Mesothelial cell of epicardium (in vitro differentiated cells): ENCODE results near the gene ZCCHC10. TPM values are rescaled to one million over a fixed set of nuclear protein-coding genes. Genes with fewer than 3 reads are reported as not detected.
"Not testable (repeated sequence)": the region's sequence is repeated elsewhere in the genome, so short reads cannot be mapped to it uniquely, and the experiment has no call there.

Source experiments
- DNase-seq, 2 experiments: peaks; one replicate each; pipeline ENCODE4 v3.0.0; 2021; ENCODE audit warnings: low spot score in 2 of 2; ENCODE audit not compliant: unreplicated experiment in 2 of 2
- H3K27ac Mint-ChIP-seq: 2 replicates; pipeline ENCODE4 v1.8.0; 2021; ENCODE audit warnings: mixed read lengths
- H3K27me3 Mint-ChIP-seq: 2 replicates; pipeline ENCODE4 v1.8.0; 2021; ENCODE audit warnings: low read depth, mixed read lengths
- H3K36me3 Mint-ChIP-seq: 2 replicates; pipeline ENCODE4 v1.8.0; 2021; ENCODE audit warnings: mixed read lengths
- H3K4me1 Mint-ChIP-seq: 2 replicates; pipeline ENCODE4 v1.8.0; 2021; ENCODE audit warnings: mixed read lengths
- H3K4me3 Mint-ChIP-seq: 2 replicates; pipeline ENCODE4 v1.8.0; 2021; ENCODE audit warnings: mild to moderate bottlenecking, moderate library complexity, mixed read lengths
- H3K9me3 Mint-ChIP-seq: 2 replicates; pipeline ENCODE4 v1.8.0; 2021; ENCODE audit warnings: mixed read lengths
- total RNA-seq: library from RNA; stranded (reverse); gene quantifications from 3 replicates; pipeline ENCODE4 v1.2.1, GENCODE V29; 2021
- TF ChIP-seq, protein P1 (sequence below): fragments of 200-600 bp; sonication (generic); IDR thresholded peaks from one replicate; pipeline ENCODE4 v1.5.0; 2021; ENCODE audit warnings: antibody characterized with exemption; ENCODE audit not compliant: unreplicated experiment

The ZCCHC10 gene
- total RNA-seq, 1 donor from 2014 or later = 18.7 TPM

DNA sequence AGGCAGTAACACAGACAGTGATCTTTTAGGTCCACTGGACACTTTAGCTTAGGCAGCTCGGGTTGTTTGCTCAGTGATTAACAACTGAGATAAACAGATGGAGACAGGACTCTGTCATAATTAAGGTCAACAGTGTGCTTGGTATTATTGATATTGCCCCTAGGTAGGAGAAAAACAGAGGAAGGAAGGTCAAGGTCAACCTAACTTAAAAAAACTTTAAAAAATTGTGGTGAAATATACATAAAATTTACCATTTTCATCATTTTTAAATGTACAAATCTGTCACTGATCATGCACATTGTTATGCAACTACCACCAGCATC is 23.3 kb upstream of the ZCCHC10 start:
- Mint-ChIP-seq H3K27me3 (no peaks in the 10 kb centered on the region), H3K9me3 (no peaks in the 10 kb centered on the region), H3K4me3 (peak overlapping the region; percentile 33), H3K36me3 (no peaks in the 10 kb centered on the region), H3K27ac (peak overlapping the region; percentile 80), H3K4me1 (peaks cover 40% of the 10 kb centered on the region)
- TF ChIP-seq, protein P1, sequence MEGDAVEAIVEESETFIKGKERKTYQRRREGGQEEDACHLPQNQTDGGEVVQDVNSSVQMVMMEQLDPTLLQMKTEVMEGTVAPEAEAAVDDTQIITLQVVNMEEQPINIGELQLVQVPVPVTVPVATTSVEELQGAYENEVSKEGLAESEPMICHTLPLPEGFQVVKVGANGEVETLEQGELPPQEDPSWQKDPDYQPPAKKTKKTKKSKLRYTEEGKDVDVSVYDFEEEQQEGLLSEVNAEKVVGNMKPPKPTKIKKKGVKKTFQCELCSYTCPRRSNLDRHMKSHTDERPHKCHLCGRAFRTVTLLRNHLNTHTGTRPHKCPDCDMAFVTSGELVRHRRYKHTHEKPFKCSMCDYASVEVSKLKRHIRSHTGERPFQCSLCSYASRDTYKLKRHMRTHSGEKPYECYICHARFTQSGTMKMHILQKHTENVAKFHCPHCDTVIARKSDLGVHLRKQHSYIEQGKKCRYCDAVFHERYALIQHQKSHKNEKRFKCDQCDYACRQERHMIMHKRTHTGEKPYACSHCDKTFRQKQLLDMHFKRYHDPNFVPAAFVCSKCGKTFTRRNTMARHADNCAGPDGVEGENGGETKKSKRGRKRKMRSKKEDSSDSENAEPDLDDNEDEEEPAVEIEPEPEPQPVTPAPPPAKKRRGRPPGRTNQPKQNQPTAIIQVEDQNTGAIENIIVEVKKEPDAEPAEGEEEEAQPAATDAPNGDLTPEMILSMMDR = no peak
- no peak for DNase-seq

DNA sequence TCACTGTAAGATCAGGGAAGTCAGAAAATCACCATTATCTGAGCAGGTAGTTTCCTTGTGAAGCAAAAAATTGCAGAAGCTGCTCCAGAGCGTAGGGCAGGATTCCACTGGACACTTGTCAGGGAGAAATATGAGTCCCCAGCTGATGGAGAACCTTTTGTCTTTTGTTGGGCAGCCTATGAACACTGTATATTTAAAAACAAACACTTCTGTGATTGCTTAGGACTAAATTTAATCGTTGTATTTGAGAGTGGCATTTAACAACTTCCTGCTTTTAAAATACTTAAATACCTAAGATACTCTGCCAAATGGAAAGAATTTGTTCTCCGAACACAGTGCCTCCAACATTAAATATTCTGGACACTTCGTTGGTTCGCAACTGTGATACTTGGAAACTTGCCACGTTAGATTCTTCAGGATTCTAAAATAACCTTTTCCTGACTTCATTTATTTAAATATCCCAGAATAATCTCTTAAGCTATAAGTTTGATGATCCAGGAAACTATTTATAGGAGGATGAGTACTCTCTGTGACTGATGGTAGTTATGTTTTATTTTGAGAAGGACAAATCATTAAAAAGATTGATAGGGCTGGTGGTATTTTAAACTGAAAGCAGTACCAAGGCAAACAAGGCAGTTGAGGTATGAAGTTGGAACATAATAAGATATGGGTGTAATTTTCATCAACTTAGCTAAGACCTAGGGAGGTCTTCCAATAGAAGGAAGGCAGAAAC is 22.8 kb upstream of the ZCCHC10 start:
- Mint-ChIP-seq H3K4me1 (peaks cover 38% of the 10 kb centered on the region), H3K4me3 (peak overlapping the region; percentile 33), H3K27me3 (no peaks in the 10 kb centered on the region), H3K9me3 (no peaks in the 10 kb centered on the region), H3K36me3 (no peaks in the 10 kb centered on the region), H3K27ac (peak overlapping the region; percentile 80)
- no peak for DNase-seq
- TF ChIP-seq, protein P1 = no peak

DNA sequence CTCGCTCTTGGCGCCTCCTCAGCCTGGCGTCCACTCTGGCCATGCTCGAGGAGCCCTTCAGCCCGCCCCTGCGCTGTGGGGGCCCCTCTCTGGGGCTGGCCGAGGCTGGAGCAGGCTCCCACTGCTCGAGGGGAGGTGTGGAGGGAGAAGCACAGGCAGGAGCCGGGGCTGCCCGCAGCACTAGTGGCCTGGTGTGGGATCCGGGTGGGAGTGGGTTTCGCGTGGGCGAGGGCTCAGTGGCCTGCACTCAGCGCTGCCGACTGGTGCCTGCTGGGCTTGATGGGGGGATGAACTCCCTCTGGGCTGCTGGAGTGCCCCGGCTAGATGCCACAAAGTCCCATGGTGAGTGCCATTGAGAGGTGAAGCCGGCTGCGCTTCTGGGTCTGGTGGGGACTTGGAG is 21.1 kb upstream of the ZCCHC10 start:
- Mint-ChIP-seq H3K4me3 (no peak overlapping the region), H3K27ac (no peak overlapping the region), H3K9me3 (no peaks in the 10 kb centered on the region)

DNA sequence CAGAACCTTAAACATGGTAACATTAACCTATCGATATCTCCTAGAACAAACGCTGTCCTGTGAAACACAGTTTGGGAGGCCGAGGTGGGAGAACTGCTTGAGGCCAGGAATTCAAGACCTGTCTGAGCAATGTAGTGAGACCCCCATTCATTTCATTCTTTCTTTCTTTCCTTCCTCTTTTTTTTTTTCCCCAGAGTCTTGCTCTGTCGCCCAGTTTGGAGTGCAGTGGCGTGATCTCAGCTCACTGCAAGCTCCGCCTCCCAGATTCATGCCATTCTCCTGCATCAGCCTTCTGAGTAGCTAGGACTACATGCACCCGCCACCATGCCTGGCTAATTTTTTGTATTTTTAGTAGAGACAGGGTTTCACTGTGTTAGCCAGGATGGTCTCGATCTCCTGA is 20.2 kb upstream of the ZCCHC10 start:
- not testable (repeated sequence) for H3K36me3 Mint-ChIP-seq, H3K27ac Mint-ChIP-seq, H3K27me3 Mint-ChIP-seq, H3K9me3 Mint-ChIP-seq, H3K4me3 Mint-ChIP-seq, DNase-seq
- peaks cover 47% of the 10 kb centered on the region for H3K4me1 Mint-ChIP-seq

More for the DNA sequence above, 21.1 kb upstream of the ZCCHC10 start:
- peaks cover 43% of the 10 kb centered on the region for H3K4me1 Mint-ChIP-seq
- no peaks in the 10 kb centered on the region for H3K36me3 Mint-ChIP-seq
- TF ChIP-seq, protein P1 = no peak
- DNase-seq = no peak
- H3K27me3 Mint-ChIP-seq = no peaks in the 10 kb centered on the region

DNA sequence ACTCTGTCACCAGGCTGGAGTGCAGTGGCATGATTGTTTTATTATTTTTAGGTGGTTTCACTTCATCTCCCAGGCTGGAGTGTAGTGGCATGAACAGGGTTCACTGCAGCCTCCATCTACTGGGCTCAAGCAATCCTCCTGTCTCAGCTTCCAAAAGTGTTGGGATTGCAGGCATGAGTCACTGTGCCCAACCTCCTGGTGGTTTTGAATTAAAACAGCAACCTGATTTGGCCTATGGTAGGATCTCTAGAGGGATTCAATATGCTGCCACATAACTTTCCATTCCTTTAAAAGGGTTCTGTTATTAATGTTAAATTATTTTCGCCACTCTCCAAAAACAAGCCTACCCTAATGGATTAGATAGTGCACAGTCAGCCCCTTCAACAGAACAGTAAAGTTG is 15.6 kb upstream of the ZCCHC10 start:
- no peaks in the 10 kb centered on the region for H3K9me3 Mint-ChIP-seq
- TF ChIP-seq, protein P1 = no peak
- no peak overlapping the region for H3K4me3 Mint-ChIP-seq
- H3K27ac Mint-ChIP-seq = peak overlapping the region; percentile 76
- no peaks in the 10 kb centered on the region for H3K27me3 Mint-ChIP-seq
- H3K4me1 Mint-ChIP-seq = peaks cover 19% of the 10 kb centered on the region
- no peaks in the 10 kb centered on the region for H3K36me3 Mint-ChIP-seq
- no peak for DNase-seq

DNA sequence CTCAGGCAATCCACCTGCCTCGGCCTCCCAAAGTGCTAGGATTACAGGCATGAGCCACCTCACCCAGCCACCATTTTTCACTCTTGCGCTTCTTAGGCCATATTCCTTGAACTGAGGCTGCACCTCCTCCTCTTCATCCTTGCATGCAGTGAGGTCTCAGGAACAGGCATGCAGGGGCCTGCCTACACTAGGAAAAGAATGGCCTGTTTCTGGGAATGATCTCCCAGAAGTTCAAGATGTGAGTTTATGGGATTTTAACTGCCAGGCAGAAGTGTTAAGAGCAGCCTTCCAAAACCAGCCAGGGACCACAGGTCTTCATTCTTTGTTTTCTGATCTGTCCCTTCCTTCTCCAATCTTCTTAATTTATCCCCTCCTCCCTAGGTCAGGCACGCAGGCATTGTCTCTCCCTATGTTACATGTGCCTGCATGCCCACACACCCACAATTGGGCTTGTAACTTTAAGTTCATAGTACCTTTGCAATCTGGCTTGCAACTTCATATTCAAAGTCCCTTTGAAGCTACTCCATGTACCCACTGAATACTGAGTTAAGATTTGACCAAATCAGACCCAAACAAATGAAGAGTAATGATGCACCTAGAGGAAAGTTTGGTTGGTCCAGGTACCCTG is 14.9 kb upstream of the ZCCHC10 start:
- Mint-ChIP-seq H3K36me3 (no peaks in the 10 kb centered on the region), H3K27me3 (no peaks in the 10 kb centered on the region), H3K4me3 (no peak overlapping the region), H3K9me3 (no peaks in the 10 kb centered on the region), H3K4me1 (peaks cover 19% of the 10 kb centered on the region), H3K27ac (peak overlapping the region; percentile 48)
- TF ChIP-seq, protein P1 = no peak
- no peak for DNase-seq

DNA sequence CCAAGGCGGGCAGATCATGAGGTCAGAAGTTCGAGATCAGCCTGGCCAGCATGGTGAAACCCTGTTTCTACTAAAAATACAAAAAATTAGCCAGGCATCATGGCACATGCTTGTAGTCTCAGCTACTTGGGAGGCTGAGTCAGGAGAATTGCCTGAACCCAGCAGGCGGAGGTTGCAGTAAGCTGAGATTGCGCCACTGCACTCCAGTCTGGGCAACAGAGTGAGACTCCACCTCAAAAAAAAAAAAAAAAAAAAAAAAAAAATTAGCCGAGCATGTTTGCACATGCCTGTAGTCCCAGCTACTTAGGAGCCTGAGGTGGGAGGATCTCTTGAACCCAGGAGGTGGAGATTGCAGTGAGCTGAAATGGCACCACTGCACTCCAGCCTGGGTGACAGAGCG is 10.3 kb upstream of the ZCCHC10 start:
- not testable (repeated sequence) for DNase-seq, H3K9me3 Mint-ChIP-seq, H3K36me3 Mint-ChIP-seq, H3K27me3 Mint-ChIP-seq, H3K4me3 Mint-ChIP-seq, H3K27ac Mint-ChIP-seq
- peaks cover 16% of the 10 kb centered on the region for H3K4me1 Mint-ChIP-seq
